NB4 (cell line): Measurements from ENCODE around the gene ZNF629.

ENCODE experiments used
- POLR2A ChIP-seq: IDR thresholded peaks from 2 replicates; pipeline ENCODE4 v1.6.1; 2011; ENCODE audit warnings: mild to moderate bottlenecking; ENCODE audit not compliant: insufficient read length; ENCODE audit errors: extremely low read depth
- TF ChIP-seq, protein P1 (sequence below): IDR thresholded peaks from 2 replicates; pipeline ENCODE4 v1.6.1; 2011; ENCODE audit warnings: low read depth, low read length

DNA sequence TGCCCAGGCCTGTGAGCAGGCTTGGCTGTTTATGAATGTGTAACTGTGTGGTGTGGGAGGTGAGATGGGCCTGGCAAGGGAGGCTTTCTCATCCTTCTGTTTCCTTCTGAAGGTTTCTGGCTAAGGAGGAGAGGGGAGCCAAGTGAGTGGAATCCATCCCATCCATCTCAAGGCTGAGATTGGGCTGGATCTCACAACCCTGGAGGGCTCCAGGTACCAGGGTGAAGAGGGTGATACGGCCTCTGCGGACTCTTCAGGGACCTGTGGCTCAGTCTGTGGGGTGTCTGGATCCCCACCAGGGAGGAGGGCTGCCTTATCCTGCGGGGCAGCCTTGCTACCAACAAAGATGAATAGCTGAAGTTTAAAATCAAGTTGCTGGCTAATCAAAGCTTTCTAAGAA, 7.0 kb downstream of the ZNF629 start:
- TF ChIP-seq, protein P1, sequence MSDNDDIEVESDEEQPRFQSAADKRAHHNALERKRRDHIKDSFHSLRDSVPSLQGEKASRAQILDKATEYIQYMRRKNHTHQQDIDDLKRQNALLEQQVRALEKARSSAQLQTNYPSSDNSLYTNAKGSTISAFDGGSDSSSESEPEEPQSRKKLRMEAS: no peak
- TF ChIP-seq POLR2A: no peak
